GM19372 (cell line): ENCODE results near the gene GPR142.

Experiments
- ATAC-seq: cut with Tn5 transposase; IDR thresholded peaks from one replicate; pipeline ENCODE4 v1.9.1; 2021; ENCODE audit warnings: mild to moderate bottlenecking, low read depth, moderate library complexity; ENCODE audit not compliant: unreplicated experiment

The GPR142 gene

DNA sequence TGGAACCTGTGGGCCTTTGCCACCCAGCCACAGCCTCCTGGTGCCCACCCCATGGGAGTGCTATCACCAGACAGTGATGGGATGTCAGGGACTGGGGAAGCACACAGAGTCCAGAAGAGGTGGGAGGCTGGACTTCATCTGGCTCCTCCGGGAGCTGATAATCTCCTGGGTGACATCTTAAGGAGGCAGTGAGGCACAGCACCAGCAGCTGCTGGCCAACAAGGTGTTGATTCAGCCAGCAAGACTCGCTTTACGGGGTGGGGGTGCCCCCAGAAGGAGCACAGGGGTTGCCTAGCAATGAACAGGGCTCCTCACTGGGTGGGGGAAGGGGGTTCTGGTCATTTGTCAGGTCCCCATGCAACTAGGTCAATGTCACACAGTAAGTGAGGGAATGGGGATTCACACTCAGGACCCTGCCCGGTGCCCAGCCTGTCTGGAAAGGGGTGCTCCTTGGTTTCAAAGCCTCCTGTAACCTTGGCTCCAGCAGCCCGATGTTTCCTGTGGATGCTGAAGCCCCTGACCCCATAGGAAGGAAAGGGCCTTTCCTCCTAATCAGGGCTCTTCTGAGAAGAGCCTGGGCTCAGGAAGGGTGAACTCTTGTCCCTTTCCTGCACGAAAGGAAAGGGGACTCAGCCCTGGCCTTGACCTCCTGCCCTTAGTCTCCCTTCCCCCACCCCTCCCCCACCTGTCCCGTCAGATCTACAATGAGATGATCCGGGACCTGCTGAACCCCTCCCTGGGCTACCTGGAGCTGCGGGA lies 23.6 kb upstream of the GPR142 start:
- ATAC-seq: no peak

DNA sequence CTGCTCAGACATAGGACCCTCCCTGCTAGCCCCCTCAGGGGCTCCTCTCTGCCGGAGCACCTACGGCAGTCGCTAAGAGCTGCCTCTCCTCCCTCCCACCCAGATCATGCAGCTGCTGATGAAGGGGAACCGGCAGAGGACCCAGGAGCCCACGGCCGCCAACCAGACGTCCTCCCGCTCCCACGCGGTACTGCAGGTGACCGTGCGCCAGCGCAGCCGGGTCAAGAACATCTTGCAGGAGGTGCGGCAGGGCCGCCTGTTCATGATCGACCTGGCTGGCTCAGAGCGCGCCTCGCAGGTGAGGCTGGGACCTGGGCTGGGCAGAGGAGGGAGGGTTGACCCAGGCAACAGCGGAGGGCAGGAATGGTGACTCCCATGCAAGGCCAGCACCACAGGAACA lies 22.6 kb upstream of the GPR142 start:
- ATAC-seq: no peak

DNA sequence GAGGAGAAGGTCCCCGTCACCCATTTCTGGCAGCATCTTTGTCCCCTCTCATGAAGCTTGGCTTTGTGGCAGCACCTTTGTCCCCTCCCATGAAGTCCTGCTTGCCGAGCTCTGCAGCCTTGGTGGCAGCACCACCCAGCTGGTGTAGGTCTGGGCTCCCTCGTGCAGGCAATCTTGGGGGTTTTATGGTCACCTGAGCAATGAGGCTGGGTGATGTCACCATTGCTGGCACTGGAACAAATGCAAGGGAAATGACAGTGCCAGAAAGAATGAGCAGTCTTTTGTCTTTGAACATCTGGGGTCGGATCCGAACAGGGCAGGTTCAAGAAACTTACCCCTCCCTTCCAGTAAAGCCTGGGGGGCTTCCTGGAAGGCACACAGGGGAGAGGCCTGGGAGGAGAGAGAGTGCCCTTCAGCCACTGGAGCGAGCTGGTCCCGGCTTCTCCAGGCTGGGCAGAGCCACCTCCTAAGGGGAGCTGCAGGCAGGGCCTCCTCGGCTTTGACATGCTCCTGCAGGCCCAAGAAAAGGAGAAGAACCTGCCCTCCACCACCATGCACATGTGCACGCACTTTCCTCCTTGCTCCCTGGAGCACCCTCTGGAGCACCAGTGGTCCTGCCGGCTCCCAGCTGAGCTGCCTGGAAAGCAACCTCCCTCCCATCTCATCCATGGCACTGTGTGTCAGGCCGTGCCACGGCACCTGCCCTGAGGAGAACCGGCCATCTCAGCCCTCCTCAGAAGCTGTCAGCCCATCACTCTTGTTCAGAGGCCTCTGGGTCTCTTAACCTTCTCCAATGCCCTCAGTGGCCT lies 21.7 kb upstream of the GPR142 start:
- no peak for ATAC-seq

DNA sequence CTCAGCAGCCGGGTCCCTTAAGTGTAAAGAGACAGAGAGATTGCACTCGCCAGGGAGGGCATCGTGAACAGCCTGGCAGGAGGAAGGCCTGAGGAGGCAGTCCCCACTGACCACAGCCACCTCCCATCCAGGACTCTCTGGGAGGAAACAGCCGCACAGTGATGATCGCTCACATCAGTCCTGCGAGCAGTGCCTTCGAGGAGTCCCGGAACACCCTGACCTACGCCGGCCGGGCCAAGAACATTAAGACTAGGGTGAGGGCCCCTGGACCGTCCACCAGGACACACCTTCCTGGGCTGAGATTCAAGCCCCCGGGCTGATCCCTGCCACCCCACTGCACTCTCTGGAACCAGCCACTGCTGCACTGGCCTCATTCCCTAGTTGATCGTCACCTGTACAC lies 19.7 kb upstream of the GPR142 start:
- no peak for ATAC-seq

DNA sequence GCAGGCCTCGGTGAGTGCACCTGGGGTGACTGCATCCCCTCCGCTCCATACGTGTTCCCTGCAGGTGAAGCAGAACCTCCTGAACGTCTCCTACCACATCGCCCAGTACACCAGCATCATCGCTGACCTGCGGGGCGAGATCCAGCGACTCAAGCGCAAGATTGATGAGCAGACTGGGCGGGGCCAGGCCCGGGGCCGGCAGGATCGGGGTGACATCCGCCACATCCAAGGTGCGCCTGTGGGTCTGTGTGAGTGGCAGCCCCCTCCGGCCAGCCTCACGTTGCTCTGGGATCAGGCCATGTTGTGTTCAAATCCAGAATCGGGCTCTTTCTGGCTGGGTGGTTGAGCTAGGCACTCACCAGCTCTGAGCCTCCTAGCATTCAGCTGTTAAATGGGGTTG lies 18.2 kb upstream of the GPR142 start:
- no peak for ATAC-seq

DNA sequence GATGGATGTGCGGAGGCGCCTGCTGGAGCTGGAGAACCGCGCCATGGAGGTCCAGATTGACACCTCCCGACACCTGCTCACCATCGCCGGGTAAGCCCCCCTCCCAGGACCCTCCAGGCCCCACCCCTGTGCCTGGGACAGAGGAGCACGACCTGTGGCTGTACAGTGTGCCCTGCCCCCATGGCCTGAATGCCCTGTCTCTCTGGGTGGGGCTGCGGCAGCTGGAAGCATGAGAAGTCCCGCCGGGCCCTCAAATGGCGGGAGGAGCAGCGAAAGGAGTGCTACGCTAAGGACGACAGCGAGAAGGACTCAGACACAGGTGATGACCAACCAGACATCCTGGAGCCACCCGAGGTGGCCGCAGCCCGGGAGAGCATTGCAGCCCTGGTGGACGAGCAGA lies 16.8 kb upstream of the GPR142 start:
- no peak for ATAC-seq

DNA sequence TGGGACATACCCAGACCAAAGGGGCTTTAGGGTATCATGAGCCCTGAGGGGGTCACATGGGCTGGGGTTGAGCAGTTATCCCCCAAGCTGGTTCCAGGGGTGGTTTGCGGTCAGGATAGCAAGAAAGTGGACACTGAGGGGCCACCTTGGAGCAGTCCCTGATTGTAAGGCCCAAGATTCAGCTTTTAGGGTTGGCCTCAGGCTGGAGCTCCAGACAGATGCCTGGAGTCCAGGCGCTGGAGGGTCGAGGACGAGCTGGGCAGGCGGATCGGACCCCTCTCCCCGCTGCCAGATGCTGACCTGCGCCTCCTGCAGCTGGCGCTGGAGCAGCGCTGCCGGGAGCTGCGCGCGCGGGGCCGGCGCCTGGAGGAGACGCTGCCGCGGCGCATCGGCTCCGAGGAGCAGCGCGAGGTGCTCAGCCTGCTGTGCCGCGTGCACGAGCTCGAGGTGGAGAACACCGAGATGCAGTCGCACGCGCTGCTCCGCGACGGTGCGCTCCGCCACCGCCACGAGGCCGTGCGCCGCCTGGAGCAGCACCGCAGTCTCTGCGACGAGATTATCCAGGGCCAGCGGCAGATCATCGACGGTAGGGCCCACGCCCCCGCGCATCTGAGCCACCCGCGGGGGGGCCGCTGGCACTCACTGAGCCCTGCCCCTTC lies 15.6 kb upstream of the GPR142 start:
- no peak for ATAC-seq

DNA sequence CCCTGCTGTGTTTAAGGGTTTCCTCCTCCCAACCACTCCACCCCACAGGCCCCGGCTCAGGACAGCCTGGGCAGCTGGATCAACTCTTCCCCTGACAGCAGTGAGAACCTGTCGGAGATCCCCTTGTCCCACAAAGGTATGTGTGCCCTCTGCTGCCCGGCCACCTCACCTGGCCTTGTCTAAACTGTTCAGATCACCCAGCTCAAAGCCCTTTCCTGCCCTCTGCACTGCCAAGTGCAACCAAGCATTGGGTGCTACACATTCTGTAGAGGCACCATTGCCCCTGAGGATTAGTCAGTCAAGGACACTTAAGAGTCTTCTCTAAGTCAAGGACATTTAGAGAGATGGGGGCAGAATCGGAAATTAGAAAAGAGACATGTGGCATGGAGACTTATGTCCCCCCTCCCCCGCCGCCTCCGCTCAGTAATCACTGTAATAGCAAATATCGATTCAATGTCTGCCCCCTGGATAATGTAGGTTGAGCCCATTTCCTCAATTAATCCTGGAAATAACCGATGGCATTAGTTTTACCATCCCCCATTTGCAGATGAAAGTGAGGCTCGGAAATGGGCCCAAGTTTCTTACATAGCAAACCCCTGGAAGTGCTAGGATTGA lies 13.8 kb upstream of the GPR142 start:
- ATAC-seq: no peak

DNA sequence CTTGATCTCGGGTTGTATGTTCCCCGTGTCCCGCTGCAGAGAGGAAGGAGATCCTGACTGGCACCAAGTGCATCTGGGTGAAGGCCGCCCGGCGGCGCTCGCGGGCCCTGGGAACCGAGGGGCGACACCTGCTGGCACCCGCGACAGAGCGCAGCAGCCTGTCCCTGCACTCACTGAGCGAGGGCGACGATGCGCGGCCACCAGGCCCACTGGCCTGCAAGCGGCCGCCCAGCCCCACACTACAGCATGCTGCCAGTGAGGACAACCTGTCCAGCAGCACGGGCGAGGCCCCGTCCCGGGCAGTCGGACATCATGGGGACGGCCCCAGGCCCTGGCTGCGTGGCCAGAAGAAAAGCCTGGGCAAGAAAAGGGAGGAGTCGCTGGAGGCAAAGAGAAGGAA lies 13.2 kb upstream of the GPR142 start:
- ATAC-seq: no peak

DNA sequence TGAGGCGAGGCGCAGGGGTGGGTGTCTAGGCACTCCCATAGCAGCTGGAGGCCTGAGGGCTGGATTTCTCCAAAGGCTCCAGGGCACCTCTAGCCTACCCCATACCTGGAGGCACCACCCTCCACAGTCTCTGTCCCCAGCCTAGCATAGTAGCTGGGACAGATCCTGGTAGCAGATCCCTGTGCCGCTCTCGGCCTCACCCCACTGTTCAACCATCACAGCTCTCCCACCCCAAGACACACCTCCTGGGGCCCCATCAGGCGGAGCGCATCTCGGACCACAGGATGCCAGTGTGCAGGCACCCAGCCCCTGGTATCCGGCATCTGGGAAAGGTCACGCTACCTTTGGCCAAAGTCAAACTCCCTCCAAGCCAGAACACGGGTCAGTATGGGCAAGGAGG lies 12.7 kb upstream of the GPR142 start:
- ATAC-seq: no peak

DNA sequence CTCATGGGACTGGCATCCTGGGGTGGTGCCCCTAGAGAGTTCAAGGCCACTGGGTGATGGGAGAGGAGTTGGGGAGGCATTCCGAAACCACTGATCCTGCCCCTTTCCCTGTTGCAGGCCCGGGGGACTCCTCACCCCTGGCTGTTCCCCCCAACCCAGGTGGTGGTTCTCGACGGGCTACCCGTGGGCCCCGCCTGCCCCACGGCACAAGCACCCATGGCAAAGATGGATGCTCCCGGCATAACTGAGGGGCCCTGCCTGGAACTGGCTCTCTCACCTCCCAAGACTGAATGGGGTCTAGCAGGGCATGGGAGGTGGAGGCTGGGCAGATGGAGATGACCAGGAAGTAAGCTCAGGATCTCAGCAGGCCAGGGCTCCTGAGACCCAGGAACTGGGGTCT lies 12.2 kb upstream of the GPR142 start:
- no peak for ATAC-seq

DNA sequence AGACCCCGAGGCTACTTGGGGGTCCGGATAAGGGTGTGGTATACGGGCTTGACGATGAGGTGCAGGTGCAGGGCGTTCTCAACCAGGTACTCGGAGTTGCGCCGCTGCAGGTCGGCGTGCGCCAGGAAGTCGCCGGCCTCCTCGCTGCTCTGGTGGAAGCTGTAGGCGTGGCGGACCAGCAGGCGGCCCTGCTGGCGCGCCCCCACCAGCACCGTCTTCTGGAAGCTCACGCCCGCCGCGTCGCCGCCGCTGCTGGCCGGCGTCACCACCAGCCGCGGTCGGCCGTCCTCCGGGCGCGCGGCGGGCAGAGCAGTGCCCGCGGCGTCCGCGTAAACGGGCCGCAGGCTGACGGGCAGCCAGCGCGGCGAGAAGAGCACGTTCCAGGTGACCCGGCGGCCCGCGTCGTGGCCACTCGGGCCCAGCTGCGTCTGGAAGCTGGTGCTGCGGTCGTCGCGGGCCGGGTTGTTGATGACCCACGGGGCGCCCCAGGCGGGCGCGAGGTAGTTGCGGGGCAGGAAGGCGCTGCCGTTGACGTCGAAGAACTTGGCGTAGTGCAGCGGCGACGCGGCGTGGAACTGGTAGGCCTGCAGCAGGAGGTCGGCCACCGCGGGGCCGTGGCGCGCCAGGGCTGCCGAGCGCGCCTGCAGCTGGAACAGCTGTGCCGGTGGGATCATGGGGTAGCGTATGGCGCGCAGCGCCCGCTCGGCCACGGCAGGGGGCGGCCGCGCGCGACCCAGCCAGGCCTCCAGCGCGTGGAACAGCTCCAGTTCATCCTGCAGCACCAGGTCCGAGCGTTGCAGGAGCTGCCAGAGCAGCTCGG lies 10.4 kb upstream of the GPR142 start:
- ATAC-seq: no peak

DNA sequence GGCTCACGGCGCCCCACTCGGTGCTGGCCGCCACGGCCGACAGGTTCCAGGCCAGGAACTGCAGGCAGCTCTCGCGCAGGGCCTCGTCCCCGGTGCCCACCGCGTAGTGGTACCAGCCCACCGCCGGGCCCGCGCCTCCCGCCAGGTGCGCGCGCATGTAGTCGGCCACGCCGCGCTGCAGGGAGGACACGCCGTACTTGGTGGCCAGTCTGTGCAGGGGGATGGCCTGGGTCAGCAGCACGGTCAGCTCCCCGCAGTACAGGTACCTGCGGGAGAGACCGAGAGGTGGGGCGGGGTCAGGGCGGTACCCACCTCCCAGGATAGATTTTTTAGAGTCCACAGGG lies 9.9 kb upstream of the GPR142 start:
- no peak for ATAC-seq

DNA sequence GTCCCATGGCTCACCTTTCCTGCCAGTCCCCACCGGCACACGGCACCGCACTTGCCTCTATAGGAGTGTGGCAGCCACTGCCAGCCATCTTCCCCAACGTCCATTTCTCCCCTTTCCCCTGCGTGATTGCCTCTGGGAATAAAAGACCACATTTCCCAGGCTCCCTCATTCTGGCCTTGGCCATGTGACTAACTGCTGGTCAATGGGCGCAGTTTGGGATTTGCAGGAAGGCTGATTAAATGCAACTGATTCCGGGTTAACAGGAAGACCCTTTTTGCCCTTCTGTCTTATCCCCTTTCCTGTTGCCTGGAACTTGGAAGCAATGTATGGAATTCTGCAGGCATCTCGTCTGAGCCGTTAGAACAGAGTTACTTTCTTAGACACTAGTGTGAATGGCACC lies 8.6 kb upstream of the GPR142 start:
- ATAC-seq: no peak

DNA sequence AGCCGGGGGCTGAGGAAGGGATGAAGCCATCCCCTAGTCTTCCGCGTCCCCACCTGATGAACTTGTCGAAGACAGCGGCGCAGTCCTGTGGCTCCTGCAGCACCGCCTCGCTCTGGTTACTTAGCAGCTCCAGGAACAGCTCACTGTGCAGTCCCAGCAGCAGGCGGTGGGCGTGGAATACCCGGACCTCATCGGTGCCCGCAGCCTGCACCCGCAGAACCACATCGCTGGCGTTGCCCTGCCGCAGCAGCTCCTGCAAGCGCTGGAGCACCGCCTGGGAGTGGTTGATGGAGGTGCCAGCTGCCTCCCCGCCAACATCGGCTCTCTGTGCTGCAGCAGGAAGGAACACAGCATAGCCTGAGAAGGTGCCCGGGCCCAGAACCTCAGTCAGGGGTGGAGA lies 7.4 kb upstream of the GPR142 start:
- no peak for ATAC-seq

DNA sequence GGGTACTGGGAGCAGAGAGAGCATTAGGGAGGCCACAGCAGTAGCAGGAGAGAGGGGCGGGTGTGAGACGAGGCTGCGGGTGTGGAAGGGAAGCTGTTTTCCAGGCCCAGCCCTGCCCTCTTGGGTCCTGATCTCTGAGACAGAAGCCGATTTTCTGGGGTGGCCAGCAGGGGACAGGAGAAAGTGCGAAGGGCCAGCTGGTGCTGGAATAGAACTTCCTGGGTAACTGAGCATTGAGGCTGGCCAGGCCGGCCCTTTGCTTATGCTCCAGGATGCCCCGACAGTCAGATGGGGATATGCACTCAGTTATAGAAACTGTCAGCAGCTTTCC lies 6.4 kb upstream of the GPR142 start:
- ATAC-seq: no peak

DNA sequence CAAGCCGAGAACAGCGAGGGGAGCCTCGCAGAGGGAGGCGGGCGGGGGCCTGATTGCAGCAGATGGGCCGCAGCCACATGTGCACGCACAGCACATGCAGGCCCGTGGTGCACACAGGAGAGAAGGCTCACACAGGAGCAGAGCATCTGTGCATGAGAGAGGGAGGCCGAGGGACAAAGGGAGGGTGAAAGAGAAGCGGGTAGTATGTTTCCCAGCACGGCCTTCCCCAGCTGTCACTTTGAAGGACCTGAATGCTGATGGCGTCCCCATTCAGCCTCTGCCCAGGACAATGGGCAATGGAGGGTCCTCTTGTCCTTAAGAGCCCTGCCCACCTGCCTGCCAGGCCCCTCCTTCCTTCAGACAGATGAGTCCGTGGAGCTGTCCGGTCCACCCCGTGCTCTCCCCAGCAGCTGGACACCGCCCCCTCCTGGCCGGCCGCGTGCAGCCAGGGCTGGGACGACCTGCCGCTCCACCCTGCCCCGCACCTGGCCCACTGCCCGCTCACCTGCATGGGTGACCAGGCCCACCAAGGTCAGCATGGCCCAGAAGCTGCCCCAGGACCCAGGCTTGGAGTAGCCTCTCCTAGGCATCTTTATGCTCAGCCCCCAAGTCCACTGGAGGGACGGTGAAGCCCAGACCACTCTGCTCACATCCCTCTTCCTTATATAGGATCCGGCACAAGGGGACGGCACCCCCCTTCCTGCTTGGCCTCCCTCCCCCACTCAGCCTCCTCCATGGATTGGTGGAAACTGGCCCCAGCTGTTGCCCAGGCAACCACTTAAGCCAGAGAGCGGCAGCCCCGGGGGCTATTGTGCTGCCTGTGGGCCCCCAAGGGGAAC lies 5.9 kb upstream of the GPR142 start, which contains the start of gene BTBD17:
TSS of gene BTBD17 (minus strand) at position 639 of the 839 bp plus-strand sequence. CDS start at position 590, 49 bp downstream.
- ATAC-seq: no peak

DNA sequence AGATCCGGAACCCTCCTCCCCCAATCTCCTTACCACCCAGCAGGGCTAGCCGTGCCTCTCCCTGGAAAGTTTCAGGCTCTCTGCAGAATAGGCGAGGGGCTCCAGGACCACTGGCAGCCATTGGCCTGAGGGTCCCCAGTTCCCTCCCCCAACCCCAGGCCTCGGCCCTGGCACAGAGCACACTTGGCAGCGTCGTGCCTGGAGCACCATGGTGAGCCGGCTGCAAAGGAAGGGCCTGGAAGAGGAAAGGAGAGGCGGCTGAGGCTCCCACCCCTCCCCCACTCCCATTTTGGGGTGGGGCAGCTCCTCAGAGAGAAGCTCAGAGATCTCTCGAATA lies 5.3 kb upstream of the GPR142 start:
- no peak for ATAC-seq

DNA sequence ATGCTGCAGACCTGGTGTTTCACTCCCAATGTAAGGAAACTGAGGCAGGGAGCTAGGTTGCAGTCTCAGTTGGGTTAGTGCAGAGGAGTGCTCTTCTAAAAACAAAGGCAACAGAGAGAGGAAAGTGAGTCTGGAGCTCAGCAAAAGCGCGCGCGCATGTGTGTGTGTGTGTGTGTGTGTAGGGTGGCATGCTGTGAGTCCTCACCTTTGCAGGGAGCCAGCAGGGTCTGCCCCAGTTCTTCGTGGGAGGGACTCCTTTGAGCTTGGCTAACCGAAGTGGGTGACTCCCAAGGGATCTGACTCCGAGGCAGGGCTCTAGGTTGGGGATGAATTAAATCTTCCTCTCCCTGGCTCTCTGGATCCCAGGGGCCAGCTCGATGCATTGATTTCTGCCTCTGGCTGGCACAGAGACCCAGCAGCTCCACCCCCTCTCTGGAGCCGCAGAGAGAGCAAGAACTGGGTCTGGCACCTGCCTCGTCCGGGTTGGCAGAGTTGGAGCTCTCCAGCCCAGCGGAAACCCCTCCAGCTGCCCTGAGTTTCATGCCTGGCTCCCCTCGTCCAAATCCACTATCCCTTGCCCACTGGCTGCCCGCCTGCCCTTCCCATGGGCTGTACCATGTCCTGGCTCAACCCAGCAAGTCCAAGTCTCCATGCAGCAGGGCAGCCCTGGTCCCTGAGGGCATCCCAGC lies 4.4 kb upstream of the GPR142 start:
- ATAC-seq: no peak
